HG02981 (cell line): ENCODE measurements around the gene MASTL.
"Not testable (repeated sequence)": the region's sequence is repeated elsewhere in the genome, so short reads cannot be mapped to it uniquely, and the experiment has no call there.

Experiments
- ATAC-seq: cut with Tn5 transposase; IDR thresholded peaks from one replicate; pipeline ENCODE4 v1.9.1; 2021; ENCODE audit warnings: mild to moderate bottlenecking, moderate library complexity; ENCODE audit not compliant: unreplicated experiment

Gene MASTL

DNA sequence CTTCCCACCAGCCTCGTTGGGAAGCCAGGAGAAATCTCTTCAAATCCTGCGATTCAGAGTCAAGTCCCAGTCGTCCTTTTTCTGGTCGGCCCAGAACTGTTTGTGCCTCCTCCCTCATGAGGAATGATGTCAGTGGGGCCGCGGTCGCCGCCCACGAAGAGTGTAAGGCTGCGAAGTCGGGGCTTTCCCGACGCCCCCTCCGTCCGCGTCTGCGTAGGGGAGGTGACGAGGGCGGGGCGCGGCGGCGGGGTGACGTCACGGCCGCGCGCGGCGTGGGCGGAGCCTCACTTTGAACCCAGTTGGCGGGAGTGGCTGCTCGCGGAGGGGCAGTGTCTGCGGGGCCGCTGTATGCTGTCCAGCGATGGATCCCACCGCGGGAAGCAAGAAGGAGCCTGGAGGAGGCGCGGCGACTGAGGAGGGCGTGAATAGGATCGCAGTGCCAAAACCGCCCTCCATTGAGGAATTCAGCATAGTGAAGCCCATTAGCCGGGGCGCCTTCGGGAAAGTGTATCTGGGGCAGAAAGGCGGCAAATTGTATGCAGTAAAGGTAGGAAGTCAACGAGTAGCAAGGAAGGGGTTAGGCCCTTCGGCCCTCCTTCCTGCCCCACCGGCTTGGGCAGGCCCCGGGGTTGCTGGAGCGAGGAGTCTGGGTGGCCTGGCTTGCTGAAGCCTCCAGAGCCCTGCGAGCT lies at the start of gene MASTL:
TSS of gene MASTL (plus strand) at position 287 of the 689 bp plus-strand sequence. CDS start at position 362, 75 bp downstream.
- peak; percentile 78 for ATAC-seq

- no peak for ATAC-seq
Measured at GRCh38 chr10:27108165-27108564, 47.0 kb upstream of the MASTL start.

GRCh38 chr10:27134371-27134770 lies 20.8 kb upstream of the MASTL start:
- ATAC-seq, result no peak

GRCh38 chr10:27138277-27138676 lies 16.9 kb upstream of the MASTL start:
- no peak for ATAC-seq

DNA sequence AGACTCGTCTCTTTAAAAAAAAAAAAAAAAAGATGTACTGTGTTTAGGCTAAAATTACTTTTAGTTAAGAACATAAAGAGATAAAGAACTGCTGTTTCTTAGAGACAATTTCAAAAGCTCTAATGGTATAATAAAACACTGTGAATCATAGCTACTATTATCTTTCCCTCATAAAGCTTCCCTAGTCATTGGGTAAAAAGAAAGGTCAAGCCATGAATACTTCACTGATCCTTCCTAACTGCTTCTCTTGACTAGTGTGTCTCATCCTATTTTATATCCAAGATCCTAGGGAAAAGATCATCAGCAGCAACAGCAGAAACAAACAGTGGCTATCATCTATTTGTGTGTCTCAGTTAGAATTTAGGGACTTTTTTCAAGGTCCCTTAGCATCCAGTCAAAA lies 11.5 kb upstream of the MASTL start:
- ATAC-seq, result no peak

GRCh38 chr10:27145937-27146336 lies 9.2 kb upstream of the MASTL start:
- no peak for ATAC-seq

DNA sequence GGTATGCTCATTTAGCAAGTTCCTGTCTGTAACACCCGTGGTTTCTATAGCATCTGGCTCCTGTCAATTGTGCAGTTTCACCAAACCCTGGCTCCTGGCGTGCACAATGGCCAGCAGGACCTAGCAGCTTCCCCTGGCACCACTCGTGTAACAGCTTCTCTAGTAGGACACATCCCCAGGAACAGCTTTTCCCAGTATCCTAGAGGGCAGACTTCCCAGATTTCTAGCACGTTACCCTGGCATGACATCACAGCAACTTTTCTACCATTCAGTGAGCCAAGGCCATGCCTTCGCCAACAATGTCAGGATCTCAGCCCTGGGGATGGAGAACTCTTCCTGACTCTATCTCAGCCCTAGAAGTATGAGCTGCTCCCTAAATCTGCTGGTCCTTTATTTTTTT lies 7.5 kb upstream of the MASTL start:
- no peak for ATAC-seq

GRCh38 chr10:27150261-27150660 lies 4.9 kb upstream of the MASTL start:
- no peak for ATAC-seq

GRCh38 chr10:27152687-27153086 lies 2.5 kb upstream of the MASTL start:
- ATAC-seq, result no peak

GRCh38 chr10:27153329-27153728 lies 1.8 kb upstream of the MASTL start:
- ATAC-seq, result no peak

DNA sequence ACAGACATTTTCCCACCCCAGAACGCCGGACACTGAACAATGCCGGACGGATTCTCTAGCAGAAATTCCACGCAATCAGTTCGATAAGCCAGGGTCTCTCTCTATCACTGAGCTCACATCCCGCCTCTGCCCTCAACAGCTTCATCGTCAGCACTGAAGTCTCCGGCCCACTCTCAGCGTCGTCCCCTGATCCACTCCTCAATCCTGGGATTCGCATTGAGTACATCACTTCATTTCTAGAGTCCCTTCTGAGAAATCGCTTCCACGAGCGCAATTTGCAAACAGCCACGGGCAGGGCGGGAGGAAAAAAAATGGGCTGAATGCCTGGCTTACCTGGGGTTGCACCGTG lies 1.3 kb upstream of the MASTL start:
- peak; percentile 3 for ATAC-seq

DNA sequence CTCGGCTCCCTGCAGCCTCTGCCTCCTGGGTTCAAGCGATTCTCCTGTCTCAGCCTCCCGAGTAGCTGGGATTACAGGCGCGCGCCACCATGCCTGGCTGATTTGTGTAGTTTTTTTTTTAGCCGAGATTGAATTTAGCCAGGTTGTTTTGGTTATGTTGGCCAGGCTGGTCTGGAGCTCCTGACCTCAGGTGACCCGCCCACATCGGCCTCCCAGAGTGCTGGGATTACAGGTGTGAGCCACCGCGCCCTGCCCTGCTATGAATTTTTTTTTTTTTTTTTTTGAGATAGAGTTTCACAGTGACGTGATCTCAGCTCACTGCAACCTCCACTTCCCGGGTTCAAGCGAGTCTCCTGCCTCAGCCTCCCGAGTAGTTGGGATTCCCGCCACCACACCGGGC lies 1.4 kb downstream of the MASTL start:
- not testable (repeated sequence) for ATAC-seq

DNA sequence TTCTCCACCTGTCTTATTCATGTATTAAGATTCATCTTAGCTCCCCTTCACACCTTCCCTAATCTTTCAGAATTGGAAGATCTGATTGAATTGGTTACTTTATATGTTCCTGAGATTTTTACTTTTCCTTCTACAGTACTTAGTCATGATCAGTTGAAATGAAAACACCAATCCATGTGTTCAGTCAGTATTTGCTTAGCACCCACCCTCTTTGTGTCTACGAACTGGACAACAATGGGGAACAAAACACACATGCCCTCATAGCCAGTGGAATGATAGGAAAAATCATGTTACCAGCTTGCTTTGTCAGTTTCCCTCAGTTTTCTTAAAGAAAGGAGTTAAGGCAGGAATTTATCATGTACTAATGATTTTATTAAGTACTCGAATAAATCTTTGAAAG lies 2.0 kb downstream of the MASTL start:
- no peak for ATAC-seq

DNA sequence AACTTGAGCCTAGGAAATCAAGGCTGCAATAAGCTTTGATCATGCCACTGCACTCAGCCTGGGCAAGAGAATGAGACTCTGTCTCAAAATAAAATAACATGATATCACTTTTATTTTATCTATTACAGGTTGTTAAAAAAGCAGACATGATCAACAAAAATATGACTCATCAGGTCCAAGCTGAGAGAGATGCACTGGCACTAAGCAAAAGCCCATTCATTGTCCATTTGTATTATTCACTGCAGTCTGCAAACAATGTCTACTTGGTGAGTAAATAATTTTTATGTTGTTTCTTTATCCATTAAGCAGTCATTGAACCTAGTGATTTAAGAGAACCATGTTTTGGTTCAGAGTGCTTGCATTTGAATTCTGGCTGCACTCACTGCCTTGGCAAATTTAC lies 3.3 kb downstream of the MASTL start:
- no peak for ATAC-seq

DNA sequence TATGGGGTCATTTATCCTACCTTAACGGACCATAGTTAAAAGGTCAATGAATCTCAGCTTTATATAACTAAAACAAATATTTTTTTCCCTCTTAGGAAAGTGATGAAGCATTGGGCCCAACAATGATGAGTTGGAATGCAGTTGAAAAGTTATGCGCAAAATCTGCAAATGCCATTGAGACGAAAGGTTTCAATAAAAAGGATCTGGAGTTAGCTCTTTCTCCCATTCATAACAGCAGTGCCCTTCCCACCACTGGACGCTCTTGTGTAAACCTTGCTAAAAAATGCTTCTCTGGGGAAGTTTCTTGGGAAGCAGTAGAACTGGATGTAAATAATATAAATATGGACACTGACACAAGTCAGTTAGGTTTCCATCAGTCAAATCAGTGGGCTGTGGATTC lies 14.7 kb downstream of the MASTL start:
- ATAC-seq, result no peak

DNA sequence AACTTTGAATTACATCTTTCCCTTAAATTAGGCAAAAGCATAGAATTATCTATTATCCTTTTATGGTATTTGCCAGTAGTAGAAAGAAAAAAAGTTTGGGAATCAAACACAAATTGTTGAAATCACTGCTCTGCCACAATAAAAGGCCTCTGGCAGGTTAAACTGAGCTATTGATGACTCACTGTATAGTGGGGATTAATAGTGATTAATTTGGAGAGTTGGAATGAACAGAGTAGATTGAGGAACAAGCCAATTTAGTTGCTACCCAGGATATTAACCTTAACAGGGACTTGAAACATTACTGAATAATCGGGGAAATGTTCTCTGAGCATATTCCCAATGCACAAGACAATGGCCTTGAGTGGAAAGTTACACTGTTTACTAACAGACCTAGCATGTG lies 33.1 kb downstream of the MASTL start:
- ATAC-seq, result no peak

DNA sequence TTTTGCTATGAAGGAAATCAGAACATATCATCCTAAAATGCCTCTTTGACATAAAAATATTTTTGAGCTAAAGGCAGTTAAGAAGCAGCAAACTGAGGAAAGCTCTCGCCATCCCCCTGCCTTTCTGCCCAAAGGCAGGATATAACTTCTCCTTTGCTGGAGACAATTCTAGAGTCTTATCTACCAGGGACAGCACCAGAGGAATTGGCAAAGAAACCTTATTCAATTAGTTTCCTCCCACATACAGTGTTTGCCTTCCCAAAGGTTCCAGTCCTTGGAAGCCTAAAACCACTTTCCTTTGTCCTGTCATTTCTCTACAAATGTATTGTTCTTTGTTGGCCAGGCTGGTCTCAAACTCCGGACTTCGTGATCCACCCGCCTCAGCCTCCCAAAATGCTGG lies 33.7 kb downstream of the MASTL start:
- no peak for ATAC-seq

DNA sequence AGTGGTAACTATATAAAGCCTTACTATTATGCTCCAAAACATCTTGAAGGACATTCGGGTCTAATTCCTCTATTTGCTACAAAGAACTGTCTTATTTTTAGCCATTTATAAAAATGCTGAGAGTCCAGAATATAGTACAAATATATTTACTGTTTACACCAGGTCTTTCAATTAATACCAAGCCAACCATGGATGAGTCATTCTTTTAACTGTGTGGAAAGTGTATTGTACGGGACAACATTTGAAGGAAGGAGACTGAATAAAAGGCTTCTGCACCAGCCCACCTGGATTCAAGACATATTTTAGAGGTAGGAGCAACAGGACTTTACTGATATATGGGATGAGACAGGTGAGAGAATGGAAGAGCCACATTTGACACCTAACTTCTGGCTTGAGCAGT lies 35.4 kb downstream of the MASTL start:
- ATAC-seq, result no peak

- no peak for ATAC-seq
Measured at GRCh38 chr10:27192284-27192683, 37.1 kb downstream of the MASTL start.

GRCh38 chr10:27197980-27198620 lies 42.9 kb downstream of the MASTL start:
- no peak for ATAC-seq

- no peak for ATAC-seq
Measured at GRCh38 chr10:27203806-27204205, 48.7 kb downstream of the MASTL start.

- ATAC-seq, result no peak
Measured at GRCh38 chr10:27207350-27207749, 52.2 kb downstream of the MASTL start.

DNA sequence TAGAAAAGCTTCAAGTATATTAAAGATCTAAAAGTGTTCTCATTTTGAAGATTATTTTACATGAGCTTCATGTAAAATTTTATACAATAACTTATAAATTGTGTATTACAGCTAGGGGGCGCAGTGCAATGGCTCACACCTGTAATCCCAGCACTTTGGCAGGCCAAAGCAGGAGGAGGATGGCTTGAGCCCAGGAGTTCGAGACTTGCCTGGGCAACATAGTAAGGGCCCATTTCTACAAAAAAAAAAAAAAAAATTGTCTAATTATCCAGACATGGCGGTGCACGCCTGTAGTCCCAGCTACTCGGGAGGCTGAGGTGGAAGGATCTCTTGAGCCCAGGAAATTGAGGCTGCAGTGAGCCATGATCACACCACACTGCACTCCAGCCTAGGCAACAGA lies 68.8 kb downstream of the MASTL start:
- no peak for ATAC-seq
